HPDE6-E6E7 (cell line): ENCODE results near the gene APOBEC3F.
"Not testable (repeated sequence)": the region's sequence is repeated elsewhere in the genome, so short reads cannot be mapped to it uniquely, and the experiment has no call there.

Experiments used
- DNase-seq: peaks from one replicate; pipeline ENCODE4 v3.0.0; 2011; ENCODE audit warnings: missing footprints; ENCODE audit errors: extremely low spot score

Gene APOBEC3F

DNA sequence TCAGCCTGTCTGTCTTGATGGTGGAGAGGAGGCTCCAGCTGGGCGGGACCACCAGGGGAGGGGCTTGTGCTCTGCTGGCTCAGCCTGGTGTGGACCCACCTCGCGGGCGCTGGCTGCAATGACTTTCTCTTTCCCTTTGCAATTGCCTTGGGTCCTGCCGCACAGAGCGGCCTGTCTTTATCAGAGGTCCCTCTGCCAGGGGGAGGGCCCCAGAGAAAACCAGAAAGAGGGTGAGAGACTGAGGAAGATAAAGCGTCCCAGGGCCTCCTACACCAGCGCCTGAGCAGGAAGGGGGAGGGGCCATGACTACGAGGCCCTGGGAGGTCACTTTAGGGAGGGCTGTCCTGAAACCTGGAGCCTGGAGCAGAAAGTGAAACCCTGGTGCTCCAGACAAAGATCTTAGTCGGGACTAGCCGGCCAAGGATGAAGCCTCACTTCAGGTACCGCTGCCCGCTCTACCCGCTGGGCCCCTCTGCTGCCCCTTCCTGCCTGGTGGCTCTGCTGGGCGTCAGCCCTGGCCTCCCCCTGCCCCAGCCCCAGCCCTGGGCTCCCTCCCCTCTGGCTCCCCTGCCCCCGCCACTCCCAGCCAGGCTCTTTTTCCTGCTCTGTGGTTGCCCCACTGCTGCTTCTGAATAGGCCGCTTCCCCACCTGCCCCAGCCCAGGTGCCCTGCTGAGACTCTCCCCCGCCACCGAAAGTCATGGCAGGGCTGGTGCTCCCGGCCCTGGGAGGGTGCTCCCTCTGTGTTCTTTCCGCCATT, at the start of gene APOBEC3F:
Gene APOBEC3F, plus strand, starts transcription at position 327 of the 759 bp plus-strand sequence. Its CDS starts 97 bp downstream, at position 424.
- not testable (repeated sequence) for DNase-seq

- DNase-seq: not testable (repeated sequence)
These were observed 47.7 kb upstream of the APOBEC3F start for GRCh38 chr22:38992871-38993371.

- DNase-seq: no peak
These were observed 44.6 kb upstream of the APOBEC3F start for GRCh38 chr22:38996105-38996504.

- no peak for DNase-seq
These were observed 43.1 kb upstream of the APOBEC3F start for GRCh38 chr22:38997518-38997917.

GRCh38 chr22:39003165-39003638, 37.5 kb upstream of the APOBEC3F start:
- peak; percentile 75 for DNase-seq

GRCh38 chr22:39007177-39007576, 33.5 kb upstream of the APOBEC3F start:
- no peak for DNase-seq

- not testable (repeated sequence) for DNase-seq
These were observed 32.3 kb upstream of the APOBEC3F start for GRCh38 chr22:39008271-39008850.

- no peak for DNase-seq
These were observed 29.7 kb upstream of the APOBEC3F start for GRCh38 chr22:39010946-39011345.

- DNase-seq: no peak
These were observed 27.8 kb upstream of the APOBEC3F start for GRCh38 chr22:39012533-39013511.

- DNase-seq: not testable (repeated sequence)
These were observed 27.1 kb upstream of the APOBEC3F start for GRCh38 chr22:39013561-39013941.

GRCh38 chr22:39013942-39014722, 26.5 kb upstream of the APOBEC3F start, which contains the start of gene APOBEC3C:
TSS of gene APOBEC3C (plus strand) at chr22:39014257. CDS start at chr22:39014363, 106 bp downstream.
- DNase-seq: peak; percentile 79

DNA sequence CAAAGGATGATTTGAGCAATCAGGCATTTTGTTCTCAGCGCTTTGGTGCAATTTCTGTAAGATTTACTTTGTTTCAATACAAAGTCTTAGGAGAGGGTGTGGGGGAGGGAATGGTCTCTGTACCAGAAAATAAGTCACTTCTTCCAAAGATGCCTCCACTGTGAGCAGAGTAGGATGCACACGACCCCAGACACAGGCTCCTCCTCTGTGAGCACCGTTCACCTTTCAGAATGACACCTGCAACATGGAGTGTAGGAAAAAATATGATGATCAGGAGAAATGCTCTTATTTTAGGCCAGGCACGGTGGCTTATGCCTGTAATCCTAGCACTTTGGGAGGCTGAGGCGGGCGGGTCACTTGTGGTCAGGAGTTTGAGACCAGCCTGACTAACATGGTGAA, 25.9 kb upstream of the APOBEC3F start:
- DNase-seq: not testable (repeated sequence)

DNA sequence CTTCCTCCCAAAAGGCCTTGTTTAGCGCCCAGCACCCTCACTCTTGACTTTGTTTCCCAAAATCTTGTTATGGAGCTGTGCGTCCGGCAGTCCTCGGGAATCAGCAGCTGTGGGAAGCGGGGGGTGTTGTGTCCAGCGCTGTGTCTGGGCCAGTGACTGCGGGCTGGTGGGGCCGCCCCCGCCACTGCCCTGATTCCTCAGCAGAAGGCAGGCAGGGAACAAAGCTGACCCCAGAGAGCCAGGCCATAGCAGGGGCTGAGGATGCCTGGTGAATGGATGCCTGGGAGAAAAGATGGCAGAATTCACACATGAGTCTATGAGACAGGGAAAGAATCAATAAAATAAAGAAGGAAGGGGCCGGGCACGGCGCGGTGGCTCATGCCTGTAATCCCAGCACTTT, 24.1 kb upstream of the APOBEC3F start:
- no peak for DNase-seq

GRCh38 chr22:39017596-39018365, 22.9 kb upstream of the APOBEC3F start:
- no peak for DNase-seq

GRCh38 chr22:39020021-39020651, 20.5 kb upstream of the APOBEC3F start:
- DNase-seq: not testable (repeated sequence)

DNA sequence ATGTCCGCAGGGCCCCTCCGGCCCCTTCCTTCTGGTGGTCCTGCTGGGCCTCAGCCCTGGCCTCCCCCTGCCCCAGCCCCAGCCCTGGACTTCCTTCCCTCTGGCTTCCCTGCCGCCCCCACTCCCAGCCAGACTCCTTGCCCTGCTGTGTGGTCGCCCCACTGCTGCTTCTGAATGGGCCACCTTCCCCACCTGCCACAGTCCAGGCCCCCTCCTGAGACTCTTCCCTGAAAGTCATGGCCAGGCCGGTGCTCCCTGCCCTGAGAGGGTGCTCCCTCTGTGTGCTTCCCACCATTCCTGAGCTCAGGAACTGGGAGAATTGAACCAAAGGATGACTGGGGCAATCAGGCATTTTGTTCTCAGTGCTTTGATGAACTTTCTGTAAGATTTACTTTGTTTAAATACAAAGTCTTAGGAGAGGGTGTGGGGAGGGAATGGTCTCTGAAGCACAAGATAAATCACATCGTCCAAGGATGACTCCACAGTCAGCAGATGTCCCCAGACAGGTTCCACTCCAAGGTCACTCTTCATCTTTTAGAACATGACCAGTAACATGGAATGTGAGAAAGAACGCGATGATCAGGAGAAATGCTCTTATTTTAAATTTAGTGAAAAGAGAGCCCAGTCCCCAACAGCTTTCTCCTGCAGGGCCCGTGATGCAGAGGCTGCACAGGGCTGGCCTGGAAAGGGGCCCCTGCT, 19.0 kb upstream of the APOBEC3F start:
- DNase-seq: no peak

DNA sequence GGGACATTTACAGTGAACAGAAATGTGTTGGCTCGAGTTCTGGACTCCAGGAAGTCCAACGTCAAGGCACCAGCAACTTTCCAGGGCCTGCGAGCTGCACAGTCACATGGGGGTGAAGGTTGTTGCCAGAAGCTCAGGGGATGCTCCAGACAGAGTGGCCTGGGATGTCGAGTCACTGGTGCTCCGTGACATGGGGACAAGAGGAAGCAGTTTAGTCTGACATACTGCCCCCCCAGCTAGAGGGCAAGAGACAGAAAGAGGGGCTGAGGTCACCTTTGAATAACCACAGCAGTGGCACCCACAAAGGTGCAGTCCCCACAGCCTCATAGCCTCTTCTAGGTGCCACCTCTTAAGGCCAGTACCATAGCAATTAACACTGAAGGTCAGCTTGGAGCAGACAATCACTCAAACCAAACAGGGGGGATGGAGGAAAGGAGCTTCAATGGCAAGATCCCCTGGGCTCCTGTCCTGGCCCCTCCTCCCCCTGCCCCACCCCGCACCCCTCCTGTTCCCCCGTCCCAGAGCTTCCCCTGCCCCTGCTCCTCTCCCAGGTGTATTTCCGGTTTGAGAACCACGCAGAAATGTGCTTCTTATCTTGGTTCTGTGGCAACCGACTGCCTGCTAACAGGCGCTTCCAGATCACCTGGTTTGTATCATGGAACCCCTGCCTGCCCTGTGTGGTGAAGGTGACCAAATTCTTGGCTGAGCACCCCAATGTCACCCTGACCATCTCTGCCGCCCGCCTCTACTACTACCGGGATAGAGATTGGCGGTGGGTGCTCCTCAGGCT, 15.9 kb upstream of the APOBEC3F start:
- no peak for DNase-seq

DNA sequence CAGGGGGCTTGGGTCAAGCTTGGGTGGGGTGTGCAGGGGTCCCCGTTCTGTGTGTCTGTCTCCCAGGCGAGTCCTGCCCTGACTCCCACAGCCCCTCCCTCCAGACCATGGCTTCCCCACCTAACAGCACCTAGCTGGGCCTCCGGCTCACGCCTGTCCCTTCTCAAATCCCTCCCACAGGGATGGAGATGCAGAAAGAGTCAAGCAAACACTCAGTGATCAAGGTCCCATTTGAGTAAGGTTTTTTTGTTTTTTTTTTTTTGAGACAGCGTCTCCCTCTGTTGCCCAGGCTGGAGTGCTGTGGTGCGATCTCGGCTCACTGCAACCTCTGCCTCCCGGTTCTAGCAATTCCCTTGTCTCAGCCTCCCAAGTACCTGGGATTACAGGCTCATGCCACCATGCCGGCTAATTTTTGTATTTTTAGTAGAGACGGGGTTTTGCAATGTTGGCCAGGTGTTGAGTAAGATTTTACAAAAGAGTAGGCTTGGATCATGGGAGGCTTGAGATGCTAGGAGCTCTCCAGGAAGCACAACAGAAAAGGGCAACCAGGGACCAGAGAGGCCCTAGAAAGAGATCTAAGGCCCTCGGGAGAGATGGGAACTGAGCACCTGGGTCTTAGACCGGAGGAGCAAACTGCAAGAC, 14.0 kb upstream of the APOBEC3F start:
- no peak for DNase-seq
